H9 (cell line): ENCODE data around the gene LCMT1. TPM values are rescaled to one million over a fixed set of nuclear protein-coding genes. Genes with fewer than 3 reads are reported as not detected.

Experiments used
- DNase-seq: peaks from one replicate; pipeline ENCODE4 v3.0.0-alpha.2; 2017
- H2AFZ ChIP-seq: one replicate; pipeline ENCODE4 v1.6.1; 2013; ENCODE audit warnings: mild to moderate bottlenecking, low read length, control low read depth, moderate library complexity
- H2AK5ac ChIP-seq: 2 replicates; pipeline ENCODE4 v1.6.1; 2013; ENCODE audit warnings: low read length, control low read depth, mixed read lengths; ENCODE audit not compliant: insufficient read length
- H2BK120ac ChIP-seq: one replicate; pipeline ENCODE4 v1.6.1; 2013; ENCODE audit warnings: low read depth, mild to moderate bottlenecking, low read length, control low read depth, inconsistent platforms; ENCODE audit not compliant: poor library complexity, severe bottlenecking
- H2BK12ac ChIP-seq: 2 replicates; pipeline ENCODE4 v1.6.1; 2013; ENCODE audit warnings: low read length, control low read depth, mixed read lengths, low read depth; ENCODE audit not compliant: insufficient read length
- H2BK15ac ChIP-seq: 2 replicates; pipeline ENCODE4 v1.6.1; 2013; ENCODE audit warnings: low read depth, low read length, control low read depth
- H2BK20ac ChIP-seq: one replicate; pipeline ENCODE4 v1.6.1; 2013; ENCODE audit warnings: low read depth, mild to moderate bottlenecking, low read length, control low read depth, inconsistent platforms; ENCODE audit not compliant: poor library complexity, severe bottlenecking
- H2BK5ac ChIP-seq: 2 replicates; pipeline ENCODE4 v1.6.1; 2013; ENCODE audit warnings: low read length, control low read depth, mixed read lengths; ENCODE audit not compliant: insufficient read length
- H3K14ac ChIP-seq: 2 replicates; pipeline ENCODE4 v1.6.1; 2013; ENCODE audit warnings: low read length, control low read depth; ENCODE audit not compliant: insufficient read depth
- H3K18ac ChIP-seq: 2 replicates; pipeline ENCODE4 v1.6.1; 2013; ENCODE audit warnings: low read depth, mild to moderate bottlenecking, mixed read lengths, low read length, control low read depth; ENCODE audit not compliant: insufficient read length
- H3K23ac ChIP-seq: 2 replicates; pipeline ENCODE4 v1.6.1; 2013; ENCODE audit warnings: low read length, control low read depth, mixed read lengths, low read depth; ENCODE audit not compliant: insufficient read length
- H3K23me2 ChIP-seq: 2 replicates; pipeline ENCODE4 v1.6.1; 2013; ENCODE audit warnings: low read depth, mild to moderate bottlenecking, mixed read lengths, low read length, control low read depth; ENCODE audit not compliant: insufficient read length, poor library complexity, severe bottlenecking
- H3K27ac ChIP-seq: 2 replicates; pipeline ENCODE4 v1.5.1; 2013; ENCODE audit warnings: low read length, control low read depth, mixed read lengths, low read depth; ENCODE audit not compliant: insufficient read length
- H3K27me3 ChIP-seq: 2 replicates; pipeline ENCODE4 v1.6.1; 2013; ENCODE audit warnings: low read length, control low read depth, inconsistent platforms; ENCODE audit not compliant: insufficient read depth
- H3K4ac ChIP-seq: 2 replicates; pipeline ENCODE4 v1.6.1; 2013; ENCODE audit warnings: low read depth, mild to moderate bottlenecking, control low read depth, inconsistent platforms, low read length, moderate library complexity
- H3K4me1 ChIP-seq: 2 replicates; pipeline ENCODE4 v1.6.1; 2013; ENCODE audit warnings: low read length, control low read depth, inconsistent platforms; ENCODE audit not compliant: insufficient read depth
- H3K4me2 ChIP-seq: 2 replicates; pipeline ENCODE4 v1.6.1; 2013; ENCODE audit warnings: low read length, control low read depth, mixed read lengths; ENCODE audit not compliant: insufficient read length, insufficient read depth
- H3K56ac ChIP-seq: 2 replicates; pipeline ENCODE4 v1.6.1; 2013; ENCODE audit warnings: low read depth, mild to moderate bottlenecking, mixed read lengths, low read length, control low read depth; ENCODE audit not compliant: insufficient read length
- H3K79me1 ChIP-seq: 2 replicates; pipeline ENCODE4 v1.6.1; 2013; ENCODE audit warnings: low read depth, mild to moderate bottlenecking, moderate library complexity, low read length, control low read depth, inconsistent platforms; ENCODE audit not compliant: insufficient read depth, poor library complexity, severe bottlenecking
- H3K79me2 ChIP-seq: 2 replicates; pipeline ENCODE4 v1.6.1; 2013; ENCODE audit warnings: low read length, control low read depth, inconsistent platforms; ENCODE audit not compliant: insufficient read depth
- H3K9ac ChIP-seq: 2 replicates; pipeline ENCODE4 v1.6.1; 2013; ENCODE audit warnings: low read length, control low read depth, mixed read lengths; ENCODE audit not compliant: insufficient read length; ENCODE audit errors: extremely low read depth
- H3K9me3 ChIP-seq: one replicate; pipeline ENCODE4 v1.6.1; 2013; ENCODE audit warnings: low read depth, low read length, inconsistent platforms; ENCODE audit not compliant: control insufficient read depth
- H3T11ph ChIP-seq: one replicate; pipeline ENCODE4 v1.6.1; 2013; ENCODE audit warnings: mild to moderate bottlenecking, low read length, control low read depth, inconsistent platforms
- H4K20me1 ChIP-seq: one replicate; pipeline ENCODE4 v1.6.1; 2013; ENCODE audit not compliant: control insufficient read depth, insufficient read length, insufficient read depth
- H4K5ac ChIP-seq: 2 replicates; pipeline ENCODE4 v1.6.1; 2013; ENCODE audit warnings: low read depth, mild to moderate bottlenecking, mixed read lengths, low read length, control low read depth; ENCODE audit not compliant: insufficient read length
- H4K8ac ChIP-seq: replicated peaks from 2 replicates; pipeline ENCODE4 v1.6.1; 2013; ENCODE audit warnings: low read length, control low read depth, mixed read lengths, low read depth; ENCODE audit not compliant: insufficient read length
- H4K91ac ChIP-seq: 2 replicates; pipeline ENCODE4 v1.6.1; 2013; ENCODE audit warnings: low read depth, mild to moderate bottlenecking, moderate library complexity, mixed read lengths, low read length, control low read depth; ENCODE audit not compliant: insufficient read length
- H3K27ac Mint-ChIP-seq, 3 experiments: 2 replicates in 2 of 3; 3 replicates in 1 of 3; pipeline ENCODE4 v1.8.0; 2020 to 2021; ENCODE audit warnings: mixed read lengths in 3 of 3, mild to moderate bottlenecking in 1 of 3, moderate library complexity in 1 of 3
- H3K27me3 Mint-ChIP-seq: 2 replicates; pipeline ENCODE4 v1.8.0; 2021; ENCODE audit warnings: low read depth, mild to moderate bottlenecking, moderate library complexity, mixed read lengths
- H3K36me3 Mint-ChIP-seq, 3 experiments: 2 replicates in 2 of 3; 3 replicates in 1 of 3; pipeline ENCODE4 v1.8.0; 2020 to 2021; ENCODE audit warnings: low read depth in 3 of 3, mixed read lengths in 3 of 3; ENCODE audit not compliant: insufficient read depth in 1 of 3
- H3K4me1 Mint-ChIP-seq, 2 experiments: 2 replicates each; pipeline ENCODE4 v1.8.0; 2020; ENCODE audit warnings: mixed read lengths in 2 of 2
- H3K4me3 Mint-ChIP-seq, 2 experiments: 2 replicates in 1 of 2; 3 replicates in 1 of 2; pipeline ENCODE4 v1.8.0; 2020 to 2021; ENCODE audit warnings: mild to moderate bottlenecking in 2 of 2, mixed read lengths in 2 of 2, moderate library complexity in 1 of 2
- H3K9me3 Mint-ChIP-seq, 2 experiments: 2 replicates in 1 of 2; 3 replicates in 1 of 2; pipeline ENCODE4 v1.8.0; 2020; ENCODE audit warnings: mild to moderate bottlenecking in 2 of 2, mixed read lengths in 2 of 2, moderate library complexity in 1 of 2
- CTCF ChIP-seq: fragments of 200-600 bp; sonication (generic); conservative IDR thresholded peaks from 3 replicates; pipeline ENCODE4 v1.8.0; 2021; ENCODE audit warnings: antibody characterized with exemption, mild to moderate bottlenecking
- WGBS: extraction: QIAGEN DNeasy Blood & Tissue Kit; methylation state at CpG from one replicate; pipeline ENCODE4 v1.1.7; 2013; ENCODE audit warnings: missing lambda C conversion rate, low lambda C conversion rate, mixed read lengths; ENCODE audit not compliant: insufficient read length; ENCODE audit errors: extremely low coverage; 5-methylcytosine and 5-hydroxymethylcytosine counted together
- total RNA-seq: library from RNA; stranded (reverse); gene quantifications from 2 replicates; pipeline ENCODE4 v1.2.1, GENCODE V29; 2021

Gene LCMT1
- total RNA-seq, 1 experiment from 2014 or later: 81.2 TPM

GRCh38 chr16:25083701-25084100 lies 27.8 kb upstream of the LCMT1 start:
- H2BK12ac ChIP-seq: no peak overlapping the region
- H3K56ac ChIP-seq: no peak overlapping the region
- Mint-ChIP-seq H3K4me3 (no peak overlapping the region), H3K4me1 (no peaks in the 10 kb centered on the region), H3K36me3 (no peaks in the 10 kb centered on the region), H3K27ac (no peak overlapping the region), H3K9me3 (no peaks in the 10 kb centered on the region), H3K27me3 (no peaks in the 10 kb centered on the region; the same call in 1 of the 2 replicates)
- no peak overlapping the region for H3K14ac ChIP-seq
- H3K9me3 ChIP-seq: no peaks in the 10 kb centered on the region
- H3K4me2 ChIP-seq: no peak overlapping the region
- H3K4ac ChIP-seq: no peak overlapping the region
- WGBS: no CpG with 5 or more reads among the region's 6 CpGs
- H2BK20ac ChIP-seq: no peak overlapping the region
- H2BK15ac ChIP-seq: no peak overlapping the region
- H3K27ac ChIP-seq: no peak overlapping the region
- no peak overlapping the region for H4K8ac ChIP-seq
- no peak overlapping the region for H4K91ac ChIP-seq
- no peak overlapping the region for H2BK120ac ChIP-seq
- H3K79me2 ChIP-seq: no peaks in the 10 kb centered on the region
- H3K4me1 ChIP-seq: no peaks in the 10 kb centered on the region
- H4K5ac ChIP-seq: no peak overlapping the region
- H4K20me1 ChIP-seq: no peaks in the 10 kb centered on the region
- no peak for TF ChIP-seq CTCF
- H3K27me3 ChIP-seq: no peaks in the 10 kb centered on the region
- no peak for DNase-seq
- no peak overlapping the region for H3K9ac ChIP-seq
- no peak overlapping the region for H3K18ac ChIP-seq
- H2AK5ac ChIP-seq: no peak overlapping the region
- H3K23ac ChIP-seq: no peak overlapping the region
- no peak overlapping the region for H3T11ph ChIP-seq
- H3K23me2 ChIP-seq: no peaks in the 10 kb centered on the region
- H2BK5ac ChIP-seq: no peak overlapping the region
- H2AFZ ChIP-seq: no peak overlapping the region
- no peaks in the 10 kb centered on the region for H3K79me1 ChIP-seq
